Activated CD4-positive, alpha-beta T cell treated with anti-CD3 and anti-CD28 coated beads, Interleukin-10, Interleukin-2, amounts not matched to agents 100 ng/mL and 50 ng/mL, durations not matched to agents 16 hours and 8 hours (primary cell): Measurements from ENCODE around the gene CYTH4.
"Not testable (repeated sequence)": the region's sequence is repeated elsewhere in the genome, so short reads cannot be mapped to it uniquely, and the experiment has no call there.

Experiments
- DNase-seq: peaks from one replicate; pipeline ENCODE4 v3.0.0-alpha.2; 2020

The CYTH4 gene

GRCh38 chr22:37282385-37282677 is at the start of gene CYTH4:
Gene CYTH4, plus strand, starts transcription at chr22:37282508. Its CDS starts 62 bp downstream, at chr22:37282570.
- peak; percentile 83 for DNase-seq

- not testable (repeated sequence) for DNase-seq
Measured at GRCh38 chr22:37233371-37233750, 48.9 kb upstream of the CYTH4 start.

- peak; percentile 8 for DNase-seq
Measured at GRCh38 chr22:37233751-37234631, 48.3 kb upstream of the CYTH4 start.

DNA sequence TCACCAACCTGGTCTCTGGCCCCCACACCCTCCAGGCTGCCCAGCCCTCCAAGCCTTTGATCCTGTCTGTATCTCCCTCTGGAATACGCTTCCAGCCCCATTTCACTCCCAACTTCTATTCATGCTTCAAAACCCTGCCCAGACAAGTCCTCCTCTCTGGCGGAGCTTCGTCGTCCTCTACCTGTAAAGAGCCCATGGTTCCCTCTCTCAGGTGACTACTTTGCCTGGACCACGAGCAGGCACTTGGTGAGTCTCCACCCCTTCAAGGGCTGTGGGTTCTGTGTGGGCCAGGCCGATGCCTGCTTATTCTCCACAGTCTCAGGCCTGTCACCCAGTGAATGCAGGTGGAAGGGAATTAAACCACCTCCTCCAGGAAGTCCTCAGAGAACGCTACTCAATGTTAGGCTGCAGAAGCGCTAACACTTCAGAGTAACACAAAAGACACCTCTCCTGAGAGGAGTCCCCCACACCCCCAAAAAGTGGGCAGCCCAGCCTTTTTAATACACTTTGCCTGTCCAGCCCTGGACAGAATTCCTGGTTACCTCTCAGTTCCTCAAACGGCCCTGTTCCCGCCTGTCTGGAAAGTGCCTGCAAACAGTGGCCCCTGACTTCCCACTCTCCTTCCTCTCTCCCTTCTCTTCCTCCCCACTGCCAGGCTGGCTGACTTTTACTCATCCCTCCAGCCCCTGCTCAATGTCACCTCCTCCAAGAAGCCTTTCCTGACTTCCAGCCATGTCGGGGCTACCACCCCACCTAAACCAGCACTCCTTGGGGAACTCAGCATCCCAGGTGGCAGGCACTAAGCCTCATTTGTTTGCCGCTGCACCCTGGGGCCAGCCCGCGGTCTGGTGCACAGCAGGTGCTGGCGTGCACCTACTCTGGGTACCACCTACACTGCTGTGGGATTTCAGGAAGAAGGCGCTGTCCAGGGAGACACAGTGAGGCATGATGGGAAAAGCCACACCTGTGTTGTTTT is 47.3 kb upstream of the CYTH4 start:
- DNase-seq, result peak; percentile 14

GRCh38 chr22:37235897-37236607 is 46.3 kb upstream of the CYTH4 start:
- peak; percentile 14 for DNase-seq

DNA sequence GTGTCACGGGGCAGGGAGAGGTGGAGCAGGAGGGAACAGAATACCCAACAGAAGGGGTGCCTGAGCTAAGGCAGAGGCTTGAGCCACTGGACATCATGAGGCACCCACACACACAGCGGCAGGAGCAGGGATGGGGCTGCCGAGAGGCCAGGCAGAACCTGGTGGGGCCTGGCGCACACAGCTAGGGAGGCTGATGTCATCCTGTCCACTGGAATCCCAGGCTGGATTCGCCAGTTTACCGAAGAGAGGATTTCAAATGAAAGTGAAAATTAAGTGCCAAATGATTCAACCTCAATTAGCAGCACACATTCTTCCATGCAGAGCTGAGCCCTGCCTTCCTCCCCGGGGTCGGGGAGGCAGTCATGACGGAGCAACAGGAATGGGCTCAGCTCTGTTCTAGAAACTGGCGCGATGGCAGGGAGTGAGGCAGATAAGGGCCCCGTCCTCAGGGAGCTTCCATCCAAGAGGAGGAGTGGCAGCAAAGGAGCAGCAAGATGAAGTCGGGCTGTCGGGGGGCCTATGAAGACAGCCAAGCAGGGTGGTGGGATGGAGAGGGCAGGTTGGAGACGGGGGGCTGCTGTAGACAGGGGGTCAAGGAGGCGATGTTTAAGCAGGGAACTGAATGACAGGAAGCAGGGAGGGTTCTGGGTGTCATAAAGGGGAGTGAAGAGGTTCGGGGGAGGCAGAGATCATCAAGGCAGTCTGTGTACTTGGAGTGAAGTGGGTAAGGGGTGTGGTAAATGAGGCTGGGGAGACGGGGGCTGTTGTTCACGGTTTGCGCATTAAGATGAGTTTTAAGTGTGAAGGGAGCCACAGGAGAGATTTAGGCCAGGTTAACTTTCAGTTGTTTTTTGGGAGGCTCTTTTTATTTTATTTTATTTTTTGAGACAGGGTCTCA is 44.7 kb upstream of the CYTH4 start:
- DNase-seq, result peak; percentile 11

- no peak for DNase-seq
Measured at GRCh38 chr22:37239336-37240239, 42.7 kb upstream of the CYTH4 start.

DNA sequence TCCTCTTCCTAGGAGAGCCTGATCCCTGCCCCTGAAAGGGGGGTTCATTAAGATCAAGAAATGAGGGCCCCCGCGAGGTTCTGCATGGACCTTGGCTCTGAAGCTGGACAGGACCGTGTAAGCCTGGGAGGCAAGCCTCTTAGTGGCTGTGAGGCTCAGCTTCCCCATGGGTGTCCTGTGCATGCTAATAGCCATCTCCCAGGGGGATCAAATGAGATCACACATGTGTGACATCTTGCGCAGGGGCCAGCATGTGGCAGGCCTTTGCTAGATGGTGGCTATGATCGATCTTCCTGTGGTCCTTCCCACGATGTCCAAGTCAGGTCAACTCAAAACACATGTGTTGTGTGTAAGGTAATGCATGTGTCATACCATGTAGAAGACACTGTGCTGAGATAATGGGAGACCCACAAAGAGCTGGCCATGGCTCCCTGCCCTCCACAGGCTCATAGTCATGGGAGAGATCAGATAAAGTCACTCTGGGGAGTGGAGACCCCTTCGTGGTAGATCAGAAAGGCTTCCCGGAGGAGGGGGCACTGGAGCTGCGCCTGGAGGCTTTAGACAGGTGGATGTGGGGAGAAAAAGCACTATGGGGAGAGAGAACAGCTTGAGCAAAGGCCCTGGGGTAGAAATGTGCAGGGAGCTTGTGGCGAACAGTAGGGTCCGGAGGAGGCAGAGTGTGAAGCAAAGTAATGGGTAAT is 41.9 kb upstream of the CYTH4 start:
- DNase-seq, result no peak

DNA sequence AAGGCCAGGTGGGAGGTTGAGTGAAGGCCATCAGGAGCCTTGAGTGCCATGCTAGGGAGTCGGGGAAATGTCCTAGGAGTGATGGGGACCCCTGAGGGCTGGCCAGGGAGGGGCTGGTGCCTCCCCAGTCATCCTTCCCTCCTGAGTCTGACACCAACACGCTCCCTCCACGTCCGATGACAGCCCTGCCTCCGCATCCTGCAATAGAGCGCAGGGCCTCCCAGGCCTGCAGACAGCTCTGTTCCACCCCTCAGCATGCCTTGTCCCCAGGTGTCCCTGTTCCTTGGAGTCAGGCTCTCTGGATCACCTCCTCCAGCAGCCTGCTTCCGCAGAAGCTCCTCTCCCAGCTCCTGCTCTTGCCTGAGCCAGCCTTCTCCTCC is 41.4 kb upstream of the CYTH4 start:
- no peak for DNase-seq

DNA sequence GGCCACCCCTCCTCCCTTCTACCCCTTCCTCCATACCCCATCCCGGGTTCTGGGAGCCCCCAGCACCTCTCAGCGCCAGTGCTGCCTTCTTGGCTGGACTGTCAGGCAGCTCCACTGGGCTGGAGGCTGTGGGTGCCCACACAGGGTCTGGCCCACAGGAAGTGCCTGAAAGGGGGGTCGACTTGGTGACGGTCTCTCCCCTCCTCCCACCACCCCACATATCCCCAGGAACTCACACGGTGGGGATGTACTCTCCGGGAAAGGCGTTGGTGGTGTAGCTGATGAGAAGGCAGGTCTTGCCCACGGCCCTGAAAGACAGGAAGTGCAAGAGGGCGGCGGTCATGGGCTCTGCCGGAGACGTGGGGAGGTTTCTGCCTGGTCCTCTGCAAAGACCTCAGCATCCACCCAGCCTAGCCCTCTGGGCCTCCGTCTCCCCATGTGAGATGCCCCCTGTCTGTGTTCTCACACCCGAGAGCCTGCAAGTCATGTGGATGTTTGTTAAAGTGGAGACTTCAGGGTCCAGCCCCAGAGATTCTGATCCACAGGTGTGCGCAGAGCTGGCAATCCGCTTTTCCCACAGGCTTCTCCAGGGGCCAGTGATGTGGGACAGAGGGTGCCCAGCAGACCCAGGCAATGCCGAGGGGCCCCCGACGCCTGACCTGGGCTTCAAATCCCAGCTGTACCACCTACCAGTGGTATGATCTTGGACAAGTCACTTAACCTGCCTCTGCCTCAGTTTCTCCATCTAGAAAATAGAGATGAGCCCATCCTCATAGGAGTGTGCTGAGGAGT is 40.8 kb upstream of the CYTH4 start:
- DNase-seq, result peak; percentile 74

- peak; percentile 97 for DNase-seq
Measured at GRCh38 chr22:37242395-37242918, 39.9 kb upstream of the CYTH4 start.

- DNase-seq, result no peak
Measured at GRCh38 chr22:37243402-37244113, 38.8 kb upstream of the CYTH4 start.

DNA sequence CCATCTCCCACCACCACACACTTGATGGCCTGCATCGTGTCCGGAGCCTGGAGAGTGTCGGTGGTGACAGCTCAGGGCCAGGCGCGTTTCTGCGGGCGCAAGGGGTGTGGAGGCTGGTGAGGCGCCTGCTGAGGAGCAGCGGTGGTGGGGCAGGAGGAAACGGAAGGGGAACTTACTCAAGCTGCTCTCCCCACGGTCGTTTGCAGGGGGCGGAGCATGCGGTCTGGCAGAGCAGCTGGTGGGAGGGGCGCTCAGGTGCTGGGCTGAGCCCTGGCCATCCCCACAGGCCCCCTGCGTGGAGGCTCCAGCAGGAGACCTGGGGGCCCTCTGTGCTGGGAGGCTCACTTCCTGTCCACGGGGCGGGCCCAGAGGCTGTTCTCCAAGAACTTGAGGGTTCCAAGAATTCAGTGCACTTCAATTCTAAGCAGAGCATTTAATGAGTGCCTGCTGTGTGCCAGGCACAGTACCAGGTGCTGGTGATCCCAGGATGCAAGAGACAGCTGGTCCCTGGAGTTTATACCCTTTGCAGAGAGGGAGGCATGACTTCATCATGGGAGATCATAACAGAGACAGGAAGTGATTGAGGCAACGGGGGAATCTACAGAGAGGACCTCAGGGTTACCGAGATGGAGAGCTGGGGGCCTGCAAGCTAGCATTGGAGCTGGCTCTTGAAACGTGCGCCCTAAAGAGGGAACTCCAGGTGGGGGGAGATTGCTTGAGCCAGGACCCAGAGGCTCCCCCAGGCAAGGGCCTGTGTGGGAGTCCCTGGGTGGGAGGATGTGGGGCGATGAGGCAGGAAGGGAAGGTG is 38.0 kb upstream of the CYTH4 start, which contains the start of gene RAC2:
RAC2 (minus strand) TSS at position 156 of the 808 bp plus-strand sequence; CDS start at position 35, 121 bp downstream.
- DNase-seq, result peak; percentile 97

DNA sequence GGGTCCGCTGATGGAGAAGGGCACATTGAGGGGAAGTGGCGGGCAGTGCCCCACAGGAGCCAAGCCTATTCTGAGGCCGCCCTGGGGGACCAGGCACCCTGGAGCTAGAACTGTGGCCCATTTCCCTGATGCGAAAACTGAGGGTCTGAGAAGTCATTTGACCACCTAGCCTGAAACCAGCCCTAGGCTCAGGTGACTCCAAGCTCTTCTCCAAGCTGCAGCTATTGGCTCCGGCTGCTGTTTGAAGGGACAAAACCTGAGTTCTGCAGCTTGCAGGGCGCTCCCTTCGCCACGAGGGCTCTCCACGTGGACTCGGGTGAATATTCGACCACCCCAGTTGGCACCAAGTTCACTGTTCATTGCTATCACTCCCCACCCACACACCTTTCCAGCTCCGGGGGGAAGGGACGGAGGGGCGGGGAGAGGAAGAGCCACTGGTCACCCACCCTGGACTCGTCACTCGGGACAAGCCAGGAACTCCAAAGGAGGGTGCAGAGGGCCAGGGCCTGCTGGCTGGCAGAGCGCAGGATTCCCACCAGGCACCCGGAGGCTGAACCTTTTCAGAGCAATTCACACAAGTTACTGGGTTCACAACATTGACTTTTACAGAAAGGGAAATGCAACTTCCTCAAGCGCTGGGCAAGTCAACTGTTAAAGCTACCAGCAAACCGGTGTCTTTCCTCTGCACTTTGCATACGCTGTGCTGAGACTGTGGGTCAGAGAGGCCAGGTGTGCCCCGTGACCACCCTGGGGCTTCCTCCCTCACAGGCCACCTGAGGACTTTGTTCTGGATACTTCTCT is 37.2 kb upstream of the CYTH4 start:
- DNase-seq, result no peak

DNA sequence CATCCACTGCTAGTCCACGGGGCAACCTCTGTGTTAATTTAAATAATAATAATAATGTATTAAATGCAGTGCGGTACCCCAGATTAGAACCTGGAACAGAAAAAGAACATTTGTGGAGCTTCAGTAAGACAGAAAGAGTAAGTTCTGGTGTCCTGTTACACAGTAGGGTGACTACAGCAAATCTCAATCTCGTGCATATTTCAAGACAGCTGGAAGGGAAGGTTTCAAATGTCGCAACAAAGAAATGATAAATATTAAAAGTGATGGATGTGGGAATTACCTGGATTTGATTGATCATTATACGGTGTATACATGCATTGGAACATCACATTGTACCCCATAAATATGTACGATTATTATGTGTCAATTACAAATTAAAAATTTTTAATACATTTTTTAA is 36.6 kb upstream of the CYTH4 start:
- no peak for DNase-seq

DNA sequence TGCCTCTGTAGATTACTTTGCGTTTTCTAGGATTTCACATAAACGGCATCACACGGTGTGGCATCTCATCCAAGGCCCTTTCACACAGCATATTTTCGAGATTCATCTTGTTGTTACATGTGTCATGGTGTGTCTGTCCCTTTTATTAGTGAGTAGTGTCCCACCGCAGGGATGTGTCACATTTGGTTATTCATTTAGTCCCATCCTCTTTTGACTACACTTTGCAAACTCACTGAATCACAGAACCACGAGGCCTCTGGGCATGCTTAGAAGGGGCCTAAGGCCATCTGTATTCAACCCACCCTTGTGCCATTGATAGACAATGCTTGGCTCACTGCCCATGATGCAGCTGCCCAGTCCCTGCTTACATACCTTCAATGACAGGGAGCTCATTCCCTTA is 34.1 kb upstream of the CYTH4 start:
- DNase-seq, result peak; percentile 63

- DNase-seq, result no peak
Measured at GRCh38 chr22:37249986-37250385, 32.3 kb upstream of the CYTH4 start.
